Measurements from ENCODE around the gene SEC31B.

SEC31B gene, protein sequence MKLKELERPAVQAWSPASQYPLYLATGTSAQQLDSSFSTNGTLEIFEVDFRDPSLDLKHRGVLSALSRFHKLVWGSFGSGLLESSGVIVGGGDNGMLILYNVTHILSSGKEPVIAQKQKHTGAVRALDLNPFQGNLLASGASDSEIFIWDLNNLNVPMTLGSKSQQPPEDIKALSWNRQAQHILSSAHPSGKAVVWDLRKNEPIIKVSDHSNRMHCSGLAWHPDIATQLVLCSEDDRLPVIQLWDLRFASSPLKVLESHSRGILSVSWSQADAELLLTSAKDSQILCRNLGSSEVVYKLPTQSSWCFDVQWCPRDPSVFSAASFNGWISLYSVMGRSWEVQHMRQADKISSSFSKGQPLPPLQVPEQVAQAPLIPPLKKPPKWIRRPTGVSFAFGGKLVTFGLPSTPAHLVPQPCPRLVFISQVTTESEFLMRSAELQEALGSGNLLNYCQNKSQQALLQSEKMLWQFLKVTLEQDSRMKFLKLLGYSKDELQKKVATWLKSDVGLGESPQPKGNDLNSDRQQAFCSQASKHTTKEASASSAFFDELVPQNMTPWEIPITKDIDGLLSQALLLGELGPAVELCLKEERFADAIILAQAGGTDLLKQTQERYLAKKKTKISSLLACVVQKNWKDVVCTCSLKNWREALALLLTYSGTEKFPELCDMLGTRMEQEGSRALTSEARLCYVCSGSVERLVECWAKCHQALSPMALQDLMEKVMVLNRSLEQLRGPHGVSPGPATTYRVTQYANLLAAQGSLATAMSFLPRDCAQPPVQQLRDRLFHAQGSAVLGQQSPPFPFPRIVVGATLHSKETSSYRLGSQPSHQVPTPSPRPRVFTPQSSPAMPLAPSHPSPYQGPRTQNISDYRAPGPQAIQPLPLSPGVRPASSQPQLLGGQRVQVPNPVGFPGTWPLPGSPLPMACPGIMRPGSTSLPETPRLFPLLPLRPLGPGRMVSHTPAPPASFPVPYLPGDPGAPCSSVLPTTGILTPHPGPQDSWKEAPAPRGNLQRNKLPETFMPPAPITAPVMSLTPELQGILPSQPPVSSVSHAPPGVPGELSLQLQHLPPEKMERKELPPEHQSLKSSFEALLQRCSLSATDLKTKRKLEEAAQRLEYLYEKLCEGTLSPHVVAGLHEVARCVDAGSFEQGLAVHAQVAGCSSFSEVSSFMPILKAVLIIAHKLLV

DNA sequence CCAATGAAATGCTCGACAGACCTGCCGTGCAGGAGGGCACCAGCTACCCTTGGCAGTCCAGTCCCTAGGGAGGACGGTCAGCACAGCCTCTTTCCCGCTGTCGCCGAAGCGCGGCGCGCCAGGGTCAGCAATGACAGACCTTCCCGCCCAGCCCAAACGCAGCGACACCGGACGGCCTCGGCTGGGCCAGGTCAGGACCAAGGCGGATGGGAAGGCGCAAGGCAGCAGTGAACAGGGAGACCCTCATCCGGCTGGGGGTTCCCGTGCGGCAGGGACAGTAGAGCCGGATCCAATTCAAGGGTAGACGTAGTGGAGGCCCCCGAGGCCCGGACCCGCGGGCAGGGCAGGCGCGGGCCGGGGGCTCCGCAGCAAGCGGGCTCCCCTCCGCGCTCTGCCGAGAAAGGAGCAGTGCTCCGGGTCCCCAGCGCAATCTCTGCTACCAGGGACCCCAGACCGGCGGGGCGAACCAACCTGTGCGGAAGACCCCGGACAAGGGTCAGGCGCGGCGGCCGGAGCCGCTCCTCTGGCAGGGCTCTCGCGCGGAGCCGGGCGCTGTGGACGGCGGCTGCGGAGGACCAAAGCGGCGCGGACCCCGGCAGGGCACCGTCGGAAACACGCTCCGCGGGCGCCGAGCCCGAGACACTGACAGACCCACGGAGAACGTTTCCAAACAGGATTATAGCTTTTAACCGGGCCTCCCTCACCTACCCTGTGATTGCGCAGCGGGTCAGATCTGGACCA, at the start of gene SEC31B:
TSS of gene SEC31B (minus strand) at position 551 of the 741 bp plus-strand sequence. CDS start 2,909 bp downstream, outside the sequence.
- peak; percentile 43 for DNase-seq

DNA sequence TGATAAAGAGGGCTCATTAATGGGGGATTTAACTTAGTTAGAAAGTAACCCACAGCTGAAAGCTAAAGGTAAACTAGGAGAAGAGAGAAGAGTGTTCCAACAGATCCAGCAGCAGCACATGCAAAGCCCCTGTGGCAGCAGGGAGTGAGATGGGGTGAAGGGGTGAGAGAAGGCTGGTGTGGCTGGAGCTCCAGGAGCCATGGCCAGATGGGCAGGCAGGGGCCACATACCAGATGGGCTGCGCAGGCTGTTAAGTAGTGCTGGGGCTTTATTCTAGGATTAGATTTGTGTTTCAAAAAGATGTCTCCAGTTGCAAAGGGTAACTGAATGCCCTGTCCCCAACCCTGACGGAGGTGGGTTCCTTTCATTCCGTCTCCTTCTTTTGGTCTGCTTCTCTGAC, 49.3 kb upstream of the SEC31B start:
- no peak for DNase-seq

DNA sequence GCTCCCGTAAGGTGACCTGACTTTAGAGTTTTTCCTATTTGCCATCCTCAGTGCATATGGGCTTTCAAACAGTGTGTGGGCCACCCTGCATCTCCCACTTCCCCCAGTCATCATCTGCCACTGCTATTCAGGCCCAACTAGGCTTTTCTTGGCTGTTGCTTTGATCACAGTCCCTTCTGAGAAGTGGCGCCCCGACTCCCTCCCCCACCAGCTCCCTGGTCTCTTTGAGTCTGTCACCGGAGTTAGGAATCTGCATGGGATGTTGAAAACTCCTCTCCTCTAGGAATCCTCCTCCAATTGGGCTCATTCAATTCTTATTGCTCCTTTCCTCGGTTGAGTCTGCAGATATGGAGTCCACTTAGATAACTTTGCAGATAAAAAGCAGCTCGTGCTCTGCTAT, 48.2 kb upstream of the SEC31B start:
- DNase-seq = no peak

DNA sequence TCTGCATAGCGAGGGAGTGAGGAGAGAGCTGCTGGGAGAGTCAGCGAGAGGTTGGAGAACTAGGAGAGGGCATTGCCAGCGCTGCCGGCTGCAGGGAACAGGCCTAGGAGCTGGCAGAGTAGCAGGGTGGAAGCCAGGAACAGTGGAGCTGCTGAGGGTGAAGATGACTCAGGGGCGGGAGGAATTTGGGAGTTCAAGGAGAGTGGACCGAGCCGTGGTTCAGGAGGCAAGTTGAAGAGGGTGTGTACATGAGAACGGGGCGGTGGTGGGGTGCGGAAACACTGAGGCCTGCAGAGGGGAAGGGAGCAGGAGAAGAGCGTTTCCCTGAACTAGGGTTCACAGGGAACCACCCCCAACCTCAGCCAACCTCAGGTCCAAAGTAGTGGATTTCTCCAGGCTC, 47.6 kb upstream of the SEC31B start:
- DNase-seq = no peak

DNA sequence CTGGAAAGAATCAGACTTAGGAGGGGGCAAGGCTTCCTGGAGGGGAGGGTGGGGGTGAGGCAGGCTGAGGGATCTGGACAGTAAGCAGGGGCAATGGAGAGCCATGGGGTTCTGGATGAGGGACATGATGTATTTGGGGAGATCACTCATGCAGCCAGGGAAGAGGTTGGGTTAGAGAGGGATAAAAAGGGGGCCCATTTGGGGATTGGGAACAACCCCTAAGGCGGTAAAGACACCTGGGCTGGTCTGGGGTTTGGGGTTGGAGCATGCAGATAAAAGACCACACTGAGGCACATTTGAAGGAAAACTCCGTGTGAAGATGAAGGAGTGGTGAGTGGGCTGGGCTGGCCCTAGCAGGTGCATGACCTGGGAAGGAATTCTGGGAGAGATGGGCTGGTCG, 46.9 kb upstream of the SEC31B start:
- no peak for DNase-seq

DNA sequence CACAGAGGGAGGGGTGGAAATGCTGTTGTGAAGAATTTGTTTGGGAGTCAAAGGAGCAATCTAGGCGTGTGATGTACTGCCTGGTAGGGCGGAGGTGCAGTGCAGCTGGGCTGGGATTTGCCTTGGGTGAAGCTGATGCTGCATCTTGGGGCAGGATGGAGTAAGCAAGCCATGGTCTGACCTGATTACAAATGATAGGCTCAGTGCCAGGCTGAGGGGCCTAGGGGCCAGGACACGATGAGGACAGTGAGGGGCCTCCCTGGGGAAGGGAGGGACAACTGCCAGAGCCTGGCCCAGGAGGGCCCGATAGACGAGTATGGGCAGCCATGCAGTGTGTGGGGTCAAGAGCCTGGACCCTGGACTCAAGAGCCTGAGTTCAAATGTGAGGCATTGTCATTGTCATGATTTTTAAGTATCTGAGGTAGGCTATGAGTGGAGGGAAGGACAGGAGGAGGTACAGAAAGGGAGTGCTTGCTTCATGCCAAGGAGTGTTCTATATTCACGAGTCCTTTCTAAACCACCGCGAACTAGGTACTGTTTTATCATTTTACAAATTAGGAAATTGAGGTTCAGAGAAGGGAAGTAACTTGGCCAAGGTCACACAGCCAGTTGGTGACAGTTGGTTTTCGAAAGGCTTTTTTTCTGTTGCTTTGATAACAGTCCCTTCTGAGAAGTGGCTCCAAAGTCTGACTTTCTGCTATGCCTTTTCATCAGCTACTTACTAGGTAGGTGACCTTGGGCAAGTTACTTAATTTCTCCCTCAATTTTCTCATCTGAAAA, 45.7 kb upstream of the SEC31B start:
- no peak for DNase-seq

DNA sequence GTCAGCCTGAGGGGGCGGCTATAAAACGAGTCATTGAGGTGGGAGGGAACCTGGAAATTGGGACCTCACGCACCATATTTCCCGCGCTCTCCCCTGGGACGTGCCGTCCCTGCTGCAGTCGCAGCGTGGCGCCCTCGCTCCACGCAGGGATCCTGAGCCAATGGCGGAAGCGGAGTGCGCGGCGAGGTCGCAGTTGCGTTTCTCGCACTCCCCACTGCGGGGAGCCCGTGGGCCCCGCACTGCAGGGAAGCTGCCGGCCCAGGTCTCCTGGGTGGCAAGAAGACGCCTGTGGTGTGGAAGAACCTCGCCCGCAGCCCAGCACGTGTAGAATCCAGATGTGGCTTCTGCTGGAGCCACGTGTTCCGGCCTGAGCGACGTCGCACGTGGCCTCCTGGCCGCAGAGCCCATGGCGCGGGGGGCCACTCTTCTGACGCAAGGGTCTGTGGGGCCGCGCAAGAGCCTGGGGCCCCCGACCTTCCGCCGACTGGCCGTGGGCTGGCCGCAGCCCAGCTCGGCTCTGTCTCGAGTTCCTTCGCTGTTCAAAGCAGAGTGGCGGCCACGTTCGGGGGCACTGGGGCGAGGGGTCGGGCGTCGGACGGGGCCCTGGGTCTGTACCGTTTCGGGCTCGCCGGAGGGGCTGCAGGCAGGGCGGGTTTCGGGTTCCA, 42.5 kb upstream of the SEC31B start:
- DNase-seq = peak; percentile 63

DNA sequence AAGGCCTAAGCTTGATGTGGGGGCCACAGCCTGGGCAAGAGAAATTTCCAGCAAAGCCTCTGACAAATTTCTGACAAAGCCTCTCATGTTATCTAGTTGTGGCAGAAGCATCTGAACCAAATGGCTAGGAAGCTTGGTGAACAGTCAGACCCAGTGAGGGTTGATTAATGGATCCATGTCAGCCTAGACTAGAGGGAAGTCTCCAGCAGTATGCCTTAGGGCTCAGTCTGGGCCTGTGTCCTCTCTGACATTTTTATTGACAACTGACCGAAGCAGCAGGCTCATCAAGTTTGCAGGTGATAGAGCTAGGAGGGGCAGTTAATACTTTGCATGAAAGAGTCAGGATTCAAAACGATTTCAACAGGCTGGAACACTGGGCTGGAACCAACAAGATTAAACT, 41.3 kb upstream of the SEC31B start:
- no peak for DNase-seq

DNA sequence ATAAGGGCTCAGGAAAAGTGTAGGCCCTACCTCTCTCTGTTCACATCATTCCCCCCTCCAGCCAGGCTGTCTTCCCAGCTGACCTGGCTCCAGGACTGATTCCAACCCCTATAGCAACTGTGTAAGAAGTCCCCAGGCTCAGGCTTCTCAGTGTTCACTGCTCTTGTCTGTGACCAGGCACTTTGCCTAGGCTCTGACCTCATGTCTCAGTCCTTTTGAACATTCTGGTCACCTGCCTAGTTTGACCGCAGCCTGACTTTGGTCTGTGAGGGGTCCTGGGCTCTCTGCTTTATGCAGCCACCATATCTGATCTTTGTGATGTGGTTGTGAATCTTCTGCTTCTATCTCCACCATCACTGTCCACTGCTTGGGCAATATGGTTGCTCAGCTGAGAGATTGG, 40.6 kb upstream of the SEC31B start:
- no peak for DNase-seq

DNA sequence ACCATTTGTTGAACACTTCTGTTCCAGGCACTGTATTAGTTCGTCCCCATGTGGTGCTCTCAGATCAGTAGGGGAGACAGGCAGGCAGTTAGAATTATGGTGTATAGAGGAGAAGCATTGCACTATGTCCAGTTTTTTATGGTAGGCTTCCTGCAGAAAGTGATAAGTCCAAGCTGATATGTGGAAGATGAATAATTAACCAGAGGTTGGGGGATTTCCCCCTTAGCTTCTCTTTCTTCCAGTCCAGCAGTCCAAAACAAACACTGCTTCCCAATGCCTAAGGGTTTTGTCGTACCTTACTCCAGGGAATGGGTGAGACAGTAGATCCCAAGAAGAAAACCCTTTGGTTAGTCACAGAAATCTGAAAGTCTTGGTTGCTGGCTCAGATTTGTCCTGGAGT, 35.2 kb upstream of the SEC31B start:
- no peak for DNase-seq

DNA sequence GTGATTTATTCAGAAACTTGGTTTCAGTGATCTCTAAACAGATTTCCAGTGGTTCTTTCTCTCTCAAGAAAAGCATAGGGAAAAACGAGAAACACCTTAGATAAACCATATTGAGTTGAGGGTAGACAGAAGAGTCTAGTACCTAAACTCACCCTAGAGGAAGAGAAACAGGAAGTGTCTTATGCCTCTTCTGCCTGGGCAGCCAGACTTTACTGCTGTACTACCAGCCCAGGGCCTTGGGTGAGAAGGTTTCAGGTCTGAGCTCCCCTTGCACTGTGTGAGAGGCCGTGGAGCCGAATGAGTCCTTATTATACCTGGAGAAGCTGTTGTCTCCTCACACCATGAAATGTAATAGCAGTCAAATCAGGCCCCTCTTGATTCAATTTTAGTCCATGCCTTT, 34.3 kb upstream of the SEC31B start:
- no peak for DNase-seq

DNA sequence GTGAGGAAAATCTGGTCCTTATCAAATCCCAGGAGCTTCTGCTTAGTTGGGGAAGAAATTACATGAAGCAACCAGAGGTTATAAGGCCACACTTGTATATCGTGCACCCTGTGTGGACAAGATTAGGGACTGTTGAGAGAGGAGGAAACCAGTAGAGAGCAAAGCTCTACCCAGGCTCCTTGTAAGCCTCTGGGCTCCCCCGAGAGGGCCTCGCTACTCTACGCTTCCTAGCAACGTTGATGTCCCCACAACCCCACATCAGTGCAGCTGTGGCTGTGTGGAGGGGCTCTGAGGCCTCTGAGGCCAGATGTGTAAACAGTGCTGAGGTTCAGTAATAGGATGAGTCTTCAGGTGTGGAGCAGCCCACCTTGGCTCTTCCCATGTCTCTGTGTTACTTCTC, 32.1 kb upstream of the SEC31B start:
- DNase-seq = no peak

DNA sequence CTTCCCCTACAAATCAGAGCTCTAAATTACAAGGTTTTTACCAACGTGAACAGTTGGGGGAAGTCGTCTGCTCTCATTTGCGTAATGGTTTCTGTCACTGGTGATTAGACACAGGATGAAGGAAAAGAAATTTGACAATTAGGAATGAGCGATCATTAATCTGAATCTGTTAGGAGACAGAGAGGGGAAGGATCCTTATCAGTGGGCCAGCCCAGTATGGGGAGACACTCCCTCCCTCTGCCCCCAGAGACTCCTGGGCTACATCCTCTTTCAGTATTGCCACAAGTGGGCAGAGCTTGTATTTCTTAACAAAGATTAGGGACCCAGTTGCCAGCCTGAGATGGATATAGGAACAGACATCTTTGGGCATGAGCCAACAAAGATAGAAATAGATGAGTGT, 31.5 kb upstream of the SEC31B start:
- no peak for DNase-seq

DNA sequence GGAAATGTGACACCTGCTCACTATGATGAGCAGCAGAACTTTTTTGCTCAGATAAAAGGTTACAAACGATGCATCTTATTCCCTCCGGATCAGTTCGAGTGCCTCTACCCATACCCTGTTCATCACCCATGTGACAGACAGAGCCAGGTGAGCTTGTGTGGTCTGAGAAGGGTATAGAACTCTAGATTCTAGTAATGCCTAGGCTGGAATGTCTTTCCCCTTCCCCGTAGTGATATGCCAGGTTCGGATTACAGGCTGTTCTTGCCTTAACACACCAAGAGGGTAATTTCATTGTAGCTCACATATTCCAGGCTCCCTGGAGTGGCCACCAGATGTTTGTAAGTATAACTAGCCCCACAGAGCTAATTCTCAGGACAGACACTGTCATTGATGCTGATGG, 25.3 kb upstream of the SEC31B start:
- no peak for DNase-seq

DNA sequence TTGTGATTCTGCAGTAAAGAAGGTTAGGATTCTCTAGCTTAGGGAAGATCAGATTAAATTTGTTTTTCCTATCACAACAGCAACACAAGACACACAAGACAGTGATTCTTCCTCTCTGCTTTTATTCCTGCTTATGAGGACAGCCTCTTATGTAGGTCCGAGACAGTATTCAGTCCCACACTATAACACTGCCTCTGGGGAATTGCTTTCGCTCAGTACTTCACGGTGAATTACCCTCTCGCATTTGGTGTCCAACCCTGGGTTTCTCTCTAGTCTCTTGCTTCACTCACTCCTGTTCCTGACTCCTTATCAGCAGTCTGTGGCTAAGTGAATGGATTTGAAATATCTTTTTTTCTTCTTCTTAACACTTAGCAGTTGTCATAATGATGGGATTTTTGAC, 17.8 kb upstream of the SEC31B start:
- DNase-seq = no peak

DNA sequence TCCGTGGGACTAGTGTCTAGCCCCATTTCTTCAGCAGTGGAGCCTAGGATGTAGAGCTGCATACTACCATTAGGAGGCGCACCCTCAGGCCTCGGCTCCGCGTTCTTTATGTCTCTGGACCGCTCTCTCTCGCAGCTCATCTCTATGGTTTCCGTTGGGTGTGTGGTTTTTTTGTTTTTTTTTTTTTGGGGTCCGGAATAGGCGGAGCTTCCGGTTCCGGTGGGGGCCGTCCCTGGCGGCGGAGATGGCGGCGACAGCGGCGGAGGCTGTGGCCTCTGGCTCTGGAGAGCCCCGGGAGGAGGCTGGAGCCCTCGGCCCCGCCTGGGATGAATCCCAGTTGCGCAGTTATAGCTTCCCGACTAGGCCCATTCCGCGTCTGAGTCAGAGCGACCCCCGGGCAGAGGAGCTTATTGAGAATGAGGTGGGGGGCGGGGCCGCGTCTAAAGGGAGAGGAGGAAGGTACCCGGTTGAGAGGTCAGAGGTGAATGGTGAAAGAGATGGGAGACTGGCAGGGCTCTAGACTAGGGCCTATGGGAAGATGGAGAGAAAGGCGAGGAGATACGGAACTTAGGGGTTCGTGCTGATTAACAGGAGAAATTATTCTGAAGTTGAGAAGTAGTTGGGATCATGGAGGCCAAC, 16.2 kb upstream of the SEC31B start, which contains the start of gene HIF1AN:
TSS of gene HIF1AN (plus strand) at position 229 of the 639 bp plus-strand sequence. CDS start at position 245, 16 bp downstream.
- peak; percentile 94 for DNase-seq

DNA sequence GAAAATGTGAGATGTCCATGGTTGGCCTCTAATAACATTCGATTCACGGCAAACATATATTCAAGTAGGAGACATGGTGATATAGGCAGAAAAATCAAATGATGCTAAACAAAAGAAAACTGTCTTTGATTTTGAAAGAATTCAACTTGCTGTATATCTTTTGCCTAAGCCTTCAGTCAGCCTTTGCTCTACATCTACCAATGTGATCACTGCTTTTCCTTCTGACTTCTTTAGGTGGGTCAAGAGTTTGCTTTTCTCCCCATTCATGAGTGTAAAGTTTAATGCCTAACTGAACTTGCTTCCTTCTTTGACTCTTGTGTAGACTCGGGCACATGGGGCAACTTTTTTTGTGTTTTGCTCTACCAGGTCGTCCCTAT, 15.7 kb upstream of the SEC31B start:
- no peak for DNase-seq

DNA sequence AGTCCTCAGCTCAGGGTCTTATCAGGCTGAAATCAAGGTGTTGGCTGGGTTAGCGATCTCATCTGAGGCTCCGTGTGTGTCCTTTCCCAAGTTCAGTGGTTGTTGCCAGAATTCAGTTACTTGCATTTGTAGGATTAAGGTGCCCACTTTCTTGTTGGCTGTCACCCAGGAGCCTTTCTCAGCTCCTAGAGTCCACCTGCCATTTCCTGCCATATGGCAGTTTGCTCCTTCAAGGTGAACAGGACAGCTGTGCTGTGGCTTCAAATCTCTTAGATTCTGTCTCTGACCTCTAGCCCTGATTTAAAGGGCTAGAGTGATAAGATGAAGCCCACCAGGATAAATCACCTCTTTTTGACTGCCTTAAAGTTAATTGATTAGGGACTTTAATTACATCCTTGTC, 15.1 kb upstream of the SEC31B start:
- no peak for DNase-seq

DNA sequence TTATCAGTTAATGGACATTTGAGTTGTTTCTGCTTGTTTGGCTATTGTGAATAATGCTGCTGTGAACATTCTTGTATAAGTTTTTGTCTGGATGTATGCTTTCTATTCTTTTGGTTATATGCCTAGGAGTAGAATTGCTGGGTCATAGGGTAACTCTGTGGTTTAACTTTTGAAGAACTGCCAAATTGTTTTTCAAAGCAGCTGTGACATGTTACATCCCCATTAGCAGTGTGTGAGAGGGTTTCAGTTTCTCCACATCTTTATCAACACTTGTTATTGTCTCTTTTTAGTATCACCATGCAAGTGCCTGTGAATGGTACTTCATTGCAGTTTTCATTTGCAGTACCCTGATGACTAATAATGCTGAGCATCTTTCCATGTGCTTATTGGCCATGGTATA, 12.1 kb upstream of the SEC31B start:
- DNase-seq = no peak

DNA sequence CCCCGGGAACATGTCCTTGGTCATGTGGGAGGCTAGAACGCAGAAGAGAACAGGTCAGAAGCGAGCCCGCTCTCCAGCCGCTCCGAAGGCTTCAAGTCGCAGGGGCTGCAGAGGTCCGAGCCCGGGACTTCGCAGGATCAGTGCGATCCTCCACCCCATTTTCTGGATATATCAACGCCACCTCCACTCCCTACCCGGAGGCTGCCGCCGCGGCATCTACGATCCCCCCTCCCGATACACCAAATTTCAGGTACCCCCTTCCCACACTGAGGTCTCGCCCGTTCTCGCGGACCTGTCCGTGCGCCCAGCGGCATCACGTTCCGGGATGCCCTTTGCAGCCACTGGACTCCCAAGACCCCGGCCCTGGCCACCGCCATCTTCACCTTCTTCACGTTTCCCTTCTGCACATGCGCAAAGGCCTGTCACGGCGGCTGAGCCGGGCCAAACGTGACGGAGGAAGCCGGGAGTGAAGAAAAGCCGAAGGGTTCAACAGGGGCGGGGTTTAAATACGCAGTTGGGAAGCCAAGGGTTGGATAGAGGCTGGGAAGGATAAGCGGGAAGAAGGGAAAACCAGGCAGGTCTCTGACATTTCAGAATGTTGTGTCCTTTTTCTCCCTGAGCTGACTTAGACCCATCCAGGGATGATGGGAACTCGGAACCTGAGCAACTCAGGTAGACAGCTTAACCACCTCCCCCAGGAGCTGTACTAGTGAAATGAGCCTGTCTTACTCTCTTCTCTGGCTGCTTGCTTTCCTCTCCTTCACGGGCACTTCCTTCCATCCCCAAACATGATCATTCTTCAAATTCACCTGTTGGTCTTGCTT, 10.0 kb upstream of the SEC31B start, which contains the start of gene NDUFB8:
TSS of gene NDUFB8 (minus strand) at position 397 of the 824 bp plus-strand sequence. CDS start at position 377, 20 bp downstream.
- DNase-seq = peak; percentile 94
